Fibroblast of mammary gland (primary cell): Measurements from ENCODE around the gene EBF3.

Experiments
- DNase-seq: peaks from one replicate; pipeline ENCODE4 v3.0.0-alpha.2; 2010; ENCODE audit warnings: low read depth
- H3K4me3 ChIP-seq: 2 replicates; pipeline ENCODE4 v1.5.1; 2011; ENCODE audit warnings: low read depth, mild to moderate bottlenecking, low read length, moderate library complexity; ENCODE audit not compliant: control insufficient read depth
- CTCF ChIP-seq: conservative IDR thresholded peaks from 2 replicates; pipeline ENCODE4 v1.5.1; 2011; ENCODE audit warnings: low read depth, low read length, inconsistent platforms; ENCODE audit not compliant: control insufficient read depth, insufficient read depth

Gene EBF3

GRCh38 chr10:129850790-129851189, 113.3 kb downstream of the EBF3 start:
- no peak for TF ChIP-seq CTCF
- no peak overlapping the region for H3K4me3 ChIP-seq
- no peak for DNase-seq

GRCh38 chr10:129850316-129850715, 113.8 kb downstream of the EBF3 start:
- no peak for DNase-seq
- no peak overlapping the region for H3K4me3 ChIP-seq
- no peak for TF ChIP-seq CTCF

GRCh38 chr10:129849853-129850252, 114.2 kb downstream of the EBF3 start:
- no peak overlapping the region for H3K4me3 ChIP-seq
- no peak for DNase-seq
- TF ChIP-seq CTCF, result no peak

GRCh38 chr10:129849452-129849750, 114.7 kb downstream of the EBF3 start:
- DNase-seq, result no peak
- TF ChIP-seq CTCF, result no peak
- no peak overlapping the region for H3K4me3 ChIP-seq

- DNase-seq, result peak; percentile 3
- no peak overlapping the region for H3K4me3 ChIP-seq
- TF ChIP-seq CTCF, result no peak
Observed at GRCh38 chr10:129848696-129849451, 115.2 kb downstream of the EBF3 start.

- no peak for TF ChIP-seq CTCF
- no peak overlapping the region for H3K4me3 ChIP-seq
- DNase-seq, result no peak
Observed at GRCh38 chr10:129847741-129848483, 116.2 kb downstream of the EBF3 start.
